ENCODE measurements around the gene MZB1. TPM values are rescaled to one million over a fixed set of nuclear protein-coding genes. Genes with fewer than 3 reads are reported as not detected.
"Not testable (repeated sequence)": the region's sequence is repeated elsewhere in the genome, so short reads cannot be mapped to it uniquely, and the experiment has no call there.

MZB1 gene
- total RNA-seq, 2 experiments from 2014 or later, result 24.0 to 26.3 TPM

GRCh38 chr5:139371482-139372435 is 18.0 kb downstream of the MZB1 start:
- ChIA-PET CTCF (interaction anchor here (0.6 to 1.1 kb wide), 3 partner anchors 31 to 79 kb away, joined by 3 read pairs; no protein-coding TSS in a partner anchor), POLR2A (interaction anchor here (1.0 kb wide), 2 partner anchors 20 to 42 kb away, joined by 3 to 5 read pairs; no protein-coding TSS in a partner anchor)
- H3K9me3 Mint-ChIP-seq, result no peaks in the 10 kb centered on the region
- H3K4me3 Mint-ChIP-seq, result no peak overlapping the region
- intact Hi-C loops (cut with micrococcal nuclease), result no loop called here
- peak overlapping the region; percentile 19 for H3K27ac Mint-ChIP-seq
- H3K4me1 Mint-ChIP-seq (ENCODE audit: low read depth), result peaks cover 13% of the 10 kb centered on the region
- DNase-seq, result no peak
- peaks cover 6% of the 10 kb centered on the region for H3K36me3 Mint-ChIP-seq
- H3K27me3 Mint-ChIP-seq, result no peaks in the 10 kb centered on the region

- Mint-ChIP-seq H3K4me3 (no peak overlapping the region), H3K4me1 (ENCODE audit: low read depth) (peaks cover 13% of the 10 kb centered on the region), H3K27ac (no peak overlapping the region), H3K27me3 (no peaks in the 10 kb centered on the region), H3K36me3 (peaks cover 19% of the 10 kb centered on the region), H3K9me3 (no peaks in the 10 kb centered on the region)
- intact Hi-C loops (cut with micrococcal nuclease), result no loop called here
- no peak for DNase-seq
- POLR2A ChIA-PET, result no interaction called here
- CTCF ChIA-PET, result interaction anchor here (1.1 kb wide), 1 partner anchor 118 kb away, joined by 3 read pairs; no protein-coding TSS in a partner anchor
These were observed 20.5 kb downstream of the MZB1 start for GRCh38 chr5:139369181-139369580.

DNA sequence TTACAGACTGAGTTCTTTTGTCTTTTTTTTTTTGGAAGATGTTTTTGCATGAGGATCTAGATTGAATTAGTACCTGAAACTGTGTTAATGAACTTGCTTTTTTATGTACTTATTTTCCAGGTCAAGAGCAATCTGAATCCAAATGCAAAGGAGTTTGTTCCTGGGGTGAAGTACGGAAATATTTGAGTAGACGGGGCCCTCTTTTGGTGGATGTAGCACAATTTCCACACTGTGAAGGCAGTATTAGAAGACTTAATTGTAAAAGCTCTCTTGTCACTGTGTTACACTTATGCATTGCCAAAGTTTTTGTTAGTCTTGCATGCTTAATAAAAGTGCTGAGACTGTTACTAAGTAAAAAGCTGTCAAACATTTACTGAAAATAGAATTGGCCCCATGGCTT is 21.1 kb downstream of the MZB1 start:
- H3K36me3 Mint-ChIP-seq, result peaks cover 24% of the 10 kb centered on the region
- no peaks in the 10 kb centered on the region for H3K27me3 Mint-ChIP-seq
- H3K4me1 Mint-ChIP-seq (ENCODE audit: low read depth), result peaks cover 18% of the 10 kb centered on the region
- no peak overlapping the region for H3K4me3 Mint-ChIP-seq
- POLR2A ChIA-PET, result no interaction called here
- no peaks in the 10 kb centered on the region for H3K9me3 Mint-ChIP-seq
- H3K27ac Mint-ChIP-seq, result no peak overlapping the region
- intact Hi-C loops (cut with micrococcal nuclease), result no loop called here
- no peak for DNase-seq
- CTCF ChIA-PET, result interaction anchor here (1.1 kb wide), 1 partner anchor 118 kb away, joined by 3 read pairs; no protein-coding TSS in a partner anchor

DNA sequence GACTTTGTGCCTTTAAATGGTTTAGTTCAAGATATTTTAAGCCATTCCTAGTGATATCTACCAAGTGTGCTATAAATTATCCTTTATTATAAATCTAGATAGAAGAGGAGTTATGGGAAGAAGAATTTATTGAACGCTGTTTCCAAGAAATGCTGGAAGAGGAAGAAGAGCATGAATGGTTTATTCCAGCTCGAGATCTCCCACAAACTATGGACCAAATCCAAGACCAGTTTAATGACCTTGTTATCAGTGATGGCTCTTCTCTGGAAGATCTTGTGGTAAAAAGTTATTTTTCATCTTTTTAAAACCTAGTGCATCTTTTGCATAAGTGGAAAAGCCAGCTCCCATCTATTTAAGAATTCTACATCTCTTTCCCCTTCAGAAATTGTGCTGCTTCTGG is 25.2 kb downstream of the MZB1 start:
- intact Hi-C loops (cut with micrococcal nuclease), result no loop called here
- CTCF ChIA-PET, result no interaction called here
- no peak overlapping the region for H3K4me3 Mint-ChIP-seq

GRCh38 chr5:139363937-139364336 is 25.8 kb downstream of the MZB1 start:
- Mint-ChIP-seq H3K27ac (peak overlapping the region; percentile 10), H3K4me3 (no peak overlapping the region), H3K4me1 (ENCODE audit: low read depth) (peaks cover 9% of the 10 kb centered on the region), H3K9me3 (no peaks in the 10 kb centered on the region), H3K36me3 (peaks cover 27% of the 10 kb centered on the region), H3K27me3 (no peaks in the 10 kb centered on the region)
- intact Hi-C loops (cut with micrococcal nuclease), result no loop called here
- CTCF ChIA-PET, result no interaction called here
- POLR2A ChIA-PET, result no interaction called here
- no peak for DNase-seq

More for the DNA sequence above, 25.2 kb downstream of the MZB1 start:
- H3K36me3 Mint-ChIP-seq, result peaks cover 27% of the 10 kb centered on the region
- H3K27ac Mint-ChIP-seq, result no peak overlapping the region
- POLR2A ChIA-PET, result no interaction called here
- no peaks in the 10 kb centered on the region for H3K9me3 Mint-ChIP-seq
- DNase-seq, result no peak
- no peaks in the 10 kb centered on the region for H3K27me3 Mint-ChIP-seq
- H3K4me1 Mint-ChIP-seq (ENCODE audit: low read depth), result peaks cover 9% of the 10 kb centered on the region

- Mint-ChIP-seq H3K36me3 (peaks cover 26% of the 10 kb centered on the region), H3K27ac (no peak overlapping the region), H3K27me3 (no peaks in the 10 kb centered on the region), H3K9me3 (no peaks in the 10 kb centered on the region), H3K4me1 (ENCODE audit: low read depth) (peaks cover 15% of the 10 kb centered on the region), H3K4me3 (no peak overlapping the region)
- POLR2A ChIA-PET, result interaction anchor here (0.6 to 0.7 kb wide), 2 partner anchors 27 to 78 kb away, joined by 4 to 5 read pairs; no protein-coding TSS in a partner anchor
- intact Hi-C loops (cut with micrococcal nuclease), result no loop called here
- CTCF ChIA-PET, result no interaction called here
- no peak for DNase-seq
These were observed 27.8 kb downstream of the MZB1 start for GRCh38 chr5:139361835-139362429.

DNA sequence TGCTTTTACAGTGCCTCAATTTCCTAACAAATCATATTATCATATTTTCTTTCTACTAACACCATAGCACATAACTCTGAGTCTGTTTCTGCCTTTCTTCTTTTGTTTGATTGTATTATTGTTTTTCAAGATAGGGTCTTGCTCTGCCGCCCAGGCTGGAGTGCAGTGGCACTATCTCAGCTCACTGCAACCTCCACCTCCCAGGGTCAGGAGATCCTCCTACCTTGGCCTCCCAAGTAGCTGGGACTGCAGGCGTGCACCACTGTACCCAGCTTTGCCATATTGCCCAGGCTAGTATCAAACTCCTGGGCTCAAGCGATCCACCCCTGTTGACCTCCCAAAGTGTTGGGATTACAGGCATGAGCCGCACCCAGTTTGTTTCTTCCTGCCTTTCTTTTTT is 29.3 kb downstream of the MZB1 start:
- Mint-ChIP-seq H3K9me3 (no peaks in the 10 kb centered on the region), H3K27ac (no peak overlapping the region), H3K4me3 (no peak overlapping the region), H3K27me3 (no peaks in the 10 kb centered on the region), H3K4me1 (ENCODE audit: low read depth) (peaks cover 18% of the 10 kb centered on the region), H3K36me3 (peaks cover 19% of the 10 kb centered on the region)
- intact Hi-C loops (cut with micrococcal nuclease), result no loop called here
- no peak for DNase-seq
- ChIA-PET POLR2A (no interaction called here), CTCF (interaction anchor here (0.8 kb wide), 1 partner anchor 66 kb away, joined by 3 read pairs; no protein-coding TSS in a partner anchor)

DNA sequence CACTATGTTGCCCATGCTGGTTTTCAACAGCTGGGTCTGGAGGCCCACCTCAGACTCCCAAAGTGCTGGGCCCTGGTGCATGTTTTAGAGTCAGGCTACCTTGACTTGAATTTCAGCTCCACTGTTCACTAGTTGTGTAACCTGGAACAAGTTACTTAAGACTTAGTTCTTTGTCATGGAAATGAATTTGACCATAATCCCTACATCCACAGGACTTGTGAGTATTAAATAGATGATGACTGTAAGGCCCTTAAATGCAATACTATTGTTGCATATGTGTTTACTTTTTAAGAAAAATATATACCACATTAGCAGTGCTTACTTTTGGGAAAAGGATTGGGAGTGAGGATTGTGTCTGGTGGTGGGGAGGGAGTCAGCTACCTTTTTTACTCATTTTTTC is 31.6 kb downstream of the MZB1 start:
- peaks cover 14% of the 10 kb centered on the region for H3K4me1 Mint-ChIP-seq (ENCODE audit: low read depth)
- H3K9me3 Mint-ChIP-seq, result no peaks in the 10 kb centered on the region
- H3K27me3 Mint-ChIP-seq, result no peaks in the 10 kb centered on the region
- ChIA-PET CTCF (no interaction called here), POLR2A (no interaction called here)
- H3K36me3 Mint-ChIP-seq, result peaks cover 10% of the 10 kb centered on the region
- no peak for DNase-seq
- no peak overlapping the region for H3K27ac Mint-ChIP-seq
- no peak overlapping the region for H3K4me3 Mint-ChIP-seq
- intact Hi-C loops (cut with micrococcal nuclease), result no loop called here

DNA sequence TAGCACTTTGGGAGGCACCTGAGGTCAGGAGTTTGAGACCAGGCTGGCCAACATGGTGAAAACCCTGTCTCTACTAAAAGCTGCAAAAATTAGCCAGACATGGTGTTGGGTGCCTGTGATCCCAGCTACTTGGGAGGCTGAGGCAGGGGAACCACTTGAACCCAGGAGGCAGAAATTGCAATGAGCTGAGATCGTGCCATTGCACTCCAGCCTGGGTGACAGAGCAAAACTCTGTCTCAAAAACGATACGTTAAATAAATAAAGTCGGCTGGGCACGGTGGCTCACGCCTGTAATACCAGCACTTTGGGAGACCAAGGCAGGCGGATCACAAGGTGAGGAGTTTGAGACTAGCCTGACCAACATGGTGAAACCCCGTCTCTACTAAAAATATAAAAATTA is 33.8 kb downstream of the MZB1 start:
- H3K9me3 Mint-ChIP-seq; H3K27me3 Mint-ChIP-seq; H3K27ac Mint-ChIP-seq; DNase-seq; intact Hi-C loops (cut with micrococcal nuclease); CTCF ChIA-PET; H3K4me3 Mint-ChIP-seq: not testable (repeated sequence)
- Mint-ChIP-seq H3K4me1 (ENCODE audit: low read depth) (peaks cover 12% of the 10 kb centered on the region), H3K36me3 (peaks cover 11% of the 10 kb centered on the region)
- POLR2A ChIA-PET, result interaction anchor here (1.1 kb wide), 1 partner anchor 10 kb away, joined by 3 read pairs; no protein-coding TSS in a partner anchor

- Mint-ChIP-seq H3K27ac (no peak overlapping the region), H3K4me3 (no peak overlapping the region), H3K36me3 (peaks cover 11% of the 10 kb centered on the region), H3K4me1 (ENCODE audit: low read depth) (peaks cover 12% of the 10 kb centered on the region), H3K27me3 (no peaks in the 10 kb centered on the region), H3K9me3 (no peaks in the 10 kb centered on the region)
- DNase-seq, result no peak
- intact Hi-C loops (cut with micrococcal nuclease), result no loop called here
- POLR2A ChIA-PET, result interaction anchor here (1.5 kb wide), 1 partner anchor 12 kb away, joined by 4 read pairs; the partner anchor contains the start of gene PAIP2
- CTCF ChIA-PET, result no interaction called here
These were observed 35.5 kb downstream of the MZB1 start for GRCh38 chr5:139354186-139354585.

GRCh38 chr5:139347863-139348262 is 41.9 kb downstream of the MZB1 start:
- not testable (repeated sequence) for H3K27ac Mint-ChIP-seq, H3K9me3 Mint-ChIP-seq, DNase-seq, H3K4me3 Mint-ChIP-seq, H3K27me3 Mint-ChIP-seq
- CTCF ChIA-PET, result interaction anchor here (0.6 kb wide), 1 partner anchor 303 kb away, joined by 6 read pairs; no protein-coding TSS in a partner anchor
- POLR2A ChIA-PET, result interaction anchor here (0.6 kb wide), 1 partner anchor 1124 kb away, joined by 5 read pairs; no protein-coding TSS in a partner anchor
- Mint-ChIP-seq H3K4me1 (ENCODE audit: low read depth) (peaks cover 30% of the 10 kb centered on the region), H3K36me3 (peaks cover 11% of the 10 kb centered on the region)
- intact Hi-C loops (cut with micrococcal nuclease), result loop anchor here (10.0 kb wide), 1 partner anchor 593 kb away; the partner anchor contains the start of gene CTNNA1

DNA sequence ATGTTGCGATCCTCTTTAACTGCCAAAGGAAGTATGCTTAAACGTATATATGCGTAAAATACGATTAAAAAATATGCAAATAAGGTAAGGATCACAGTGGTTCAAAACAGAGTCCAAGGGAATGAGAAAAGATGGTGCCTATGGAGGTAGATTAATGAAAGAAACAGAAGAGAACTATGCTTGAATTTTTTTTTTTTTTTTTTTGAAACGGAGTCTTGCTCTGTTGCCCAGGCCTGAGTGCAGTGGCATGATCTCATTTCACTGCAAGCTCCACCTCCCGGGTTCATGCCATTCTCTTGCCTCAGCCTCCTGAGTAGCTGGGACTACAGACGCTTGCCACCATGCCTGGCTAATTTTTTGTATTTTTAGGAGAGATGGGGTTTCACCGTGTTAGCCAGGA is 44.3 kb downstream of the MZB1 start:
- H3K27ac Mint-ChIP-seq, H3K9me3 Mint-ChIP-seq, H3K27me3 Mint-ChIP-seq, CTCF ChIA-PET, POLR2A ChIA-PET, DNase-seq, H3K4me3 Mint-ChIP-seq: not testable (repeated sequence)
- H3K36me3 Mint-ChIP-seq, result peaks cover 15% of the 10 kb centered on the region
- peaks cover 44% of the 10 kb centered on the region for H3K4me1 Mint-ChIP-seq (ENCODE audit: low read depth)
- intact Hi-C loops (cut with micrococcal nuclease), result loop anchor here (10.0 kb wide), 1 partner anchor 591 kb away; the partner anchor contains the start of gene CTNNA1
